ENCODE data around the gene LIG3.
"Not testable (repeated sequence)": the region's sequence is repeated elsewhere in the genome, so short reads cannot be mapped to it uniquely, and the experiment has no call there.

Gene LIG3

GRCh38 chr17:35038453-35038852 is 58.1 kb downstream of the LIG3 start:
- Histone ChIP-seq H3K4me3 (no peak overlapping the region), H3K36me3 (replicated peaks) (no peaks in the 10 kb centered on the region), H3K27me3 (ENCODE audit: low read depth) (no peaks in the 10 kb centered on the region), H3K4me1 (no peaks in the 10 kb centered on the region), H3K9me3 (no peaks in the 10 kb centered on the region)
- no peak for DNase-seq (ENCODE audit: low spot score in 2 of 2)
- in situ Hi-C loops (cut with MboI; ENCODE audit: low sequenced_read_pairs) = no loop called here

DNA sequence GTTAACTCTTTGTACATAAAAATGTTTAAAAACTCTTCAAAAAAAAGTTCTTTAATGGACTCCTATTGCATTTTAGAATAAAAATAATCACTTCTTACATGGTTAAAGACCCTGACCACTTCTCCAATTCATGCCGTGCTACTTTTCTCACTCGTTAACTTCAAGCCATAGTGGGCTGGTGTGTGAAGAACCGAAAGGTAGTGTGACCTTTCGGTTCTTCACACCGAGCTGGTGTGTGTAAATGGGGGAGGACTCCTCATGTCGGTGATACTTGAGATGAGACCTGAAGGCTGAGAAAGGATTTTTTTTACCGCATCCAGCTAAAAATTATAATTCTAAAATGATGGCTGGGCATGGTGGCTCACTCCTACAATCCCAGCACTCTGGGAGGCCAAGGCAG is 61.1 kb downstream of the LIG3 start:
- H3K36me3 ChIP-seq (replicated peaks) = no peaks in the 10 kb centered on the region
- H3K4me1 ChIP-seq = peaks cover under 1% of the 10 kb centered on the region; the same call in 1 of the 2 replicates
- no peak for DNase-seq (ENCODE audit: low spot score in 2 of 2)
- in situ Hi-C loops (cut with MboI; ENCODE audit: low sequenced_read_pairs) = no loop called here
- H3K4me3 ChIP-seq = no peak overlapping the region
- no peaks in the 10 kb centered on the region for H3K27me3 ChIP-seq (ENCODE audit: low read depth)
- no peaks in the 10 kb centered on the region for H3K9me3 ChIP-seq

DNA sequence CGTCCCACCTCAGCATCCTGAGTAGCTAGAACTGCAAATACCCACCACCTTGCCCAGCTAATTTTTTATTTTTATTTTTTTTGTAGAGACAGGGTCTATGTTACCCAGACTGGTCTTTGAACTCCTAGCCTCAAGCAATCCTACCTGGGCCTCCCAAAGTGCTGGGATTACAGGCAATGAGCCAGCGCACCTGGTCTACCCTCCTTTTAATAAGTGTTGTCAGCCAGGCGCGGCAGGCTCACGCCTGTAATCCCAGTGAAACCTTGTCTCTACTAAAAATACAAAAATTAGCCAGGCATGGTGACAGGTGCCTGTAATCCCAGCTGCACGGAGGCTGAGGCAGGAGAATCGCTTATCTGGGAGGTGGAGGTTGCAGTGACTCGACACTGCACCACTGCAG is 63.9 kb downstream of the LIG3 start:
- Histone ChIP-seq H3K36me3 (replicated peaks) (no peaks in the 10 kb centered on the region), H3K27me3 (ENCODE audit: low read depth) (no peaks in the 10 kb centered on the region), H3K4me1 (peaks cover 10% of the 10 kb centered on the region), H3K9me3 (no peaks in the 10 kb centered on the region), H3K4me3 (no peak overlapping the region)
- no peak for DNase-seq (ENCODE audit: low spot score in 2 of 2)
- in situ Hi-C loops (cut with MboI; ENCODE audit: low sequenced_read_pairs) = no loop called here

DNA sequence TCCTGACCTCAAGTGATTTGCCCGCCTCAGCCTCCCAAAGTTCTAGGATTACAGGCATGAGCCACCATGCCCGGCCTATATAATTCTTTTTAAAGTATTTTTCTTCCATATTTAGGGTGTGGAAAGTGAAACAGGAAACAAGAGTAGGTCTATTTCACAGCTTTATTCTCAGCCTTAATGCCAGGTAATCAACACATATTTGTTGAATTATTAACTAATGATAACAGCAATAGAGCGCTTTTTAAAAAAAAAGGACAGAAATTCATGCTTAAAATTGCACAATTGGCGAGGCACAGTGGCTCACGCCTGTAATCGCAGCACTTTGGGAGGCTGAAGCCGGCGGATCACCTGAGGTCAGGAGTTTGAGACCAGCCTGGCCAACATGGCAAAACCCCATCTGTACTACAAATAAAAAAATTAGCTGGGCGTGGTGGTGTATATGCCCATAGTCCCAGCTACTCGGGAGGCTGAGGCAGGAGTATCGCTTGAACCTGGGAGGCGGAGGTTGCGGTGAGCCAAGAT is 65.2 kb downstream of the LIG3 start:
- H3K27me3 ChIP-seq (ENCODE audit: low read depth); H3K9me3 ChIP-seq; H3K4me3 ChIP-seq; in situ Hi-C loops (cut with MboI; ENCODE audit: low sequenced_read_pairs); DNase-seq (ENCODE audit: low spot score in 2 of 2); H3K36me3 ChIP-seq (replicated peaks): not testable (repeated sequence)
- H3K4me1 ChIP-seq = peaks cover 10% of the 10 kb centered on the region

DNA sequence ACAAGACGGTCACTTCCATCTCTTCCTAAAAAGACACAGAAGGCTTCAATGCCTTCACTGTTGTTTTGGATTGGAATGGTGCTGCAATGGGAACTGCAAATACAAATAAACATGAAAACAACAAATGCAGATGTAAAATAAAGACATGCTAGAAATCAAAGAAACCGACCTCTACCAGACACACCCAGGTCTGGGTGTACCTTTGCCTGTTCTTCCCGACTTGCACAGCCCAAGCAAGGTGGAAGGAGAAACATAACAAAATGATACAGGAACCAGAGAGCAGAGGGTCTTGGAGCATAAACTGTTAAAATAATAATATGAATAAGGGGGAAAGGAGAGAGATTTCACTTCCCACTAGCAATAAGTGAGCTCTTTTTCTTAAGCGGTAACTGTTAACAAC is 65.9 kb downstream of the LIG3 start:
- Histone ChIP-seq H3K36me3 (replicated peaks) (no peaks in the 10 kb centered on the region), H3K9me3 (no peaks in the 10 kb centered on the region), H3K27me3 (ENCODE audit: low read depth) (no peaks in the 10 kb centered on the region), H3K4me1 (peaks cover 10% of the 10 kb centered on the region), H3K4me3 (no peak overlapping the region)
- in situ Hi-C loops (cut with MboI; ENCODE audit: low sequenced_read_pairs) = no loop called here
- DNase-seq (ENCODE audit: low spot score in 2 of 2) = no peak

GRCh38 chr17:35046740-35047283 is 66.5 kb downstream of the LIG3 start:
- peak; percentile 29 to 41 for DNase-seq (ENCODE audit: low spot score in 2 of 2)
- Histone ChIP-seq H3K9me3 (no peaks in the 10 kb centered on the region), H3K36me3 (replicated peaks) (no peaks in the 10 kb centered on the region), H3K4me1 (peaks cover 10% of the 10 kb centered on the region), H3K4me3 (no peak overlapping the region), H3K27me3 (ENCODE audit: low read depth) (no peaks in the 10 kb centered on the region)
- in situ Hi-C loops (cut with MboI; ENCODE audit: low sequenced_read_pairs) = no loop called here

GRCh38 chr17:35048685-35049379 is 68.5 kb downstream of the LIG3 start:
- DNase-seq (ENCODE audit: low spot score in 2 of 2) = no peak
- in situ Hi-C loops (cut with MboI; ENCODE audit: low sequenced_read_pairs) = no loop called here
- H3K27me3 ChIP-seq (ENCODE audit: low read depth) = no peaks in the 10 kb centered on the region
- H3K4me3 ChIP-seq = no peak overlapping the region
- H3K4me1 ChIP-seq = peaks cover 16% of the 10 kb centered on the region
- no peaks in the 10 kb centered on the region for H3K36me3 ChIP-seq (replicated peaks)
- H3K9me3 ChIP-seq = no peaks in the 10 kb centered on the region

GRCh38 chr17:35050170-35050569 is 69.9 kb downstream of the LIG3 start:
- no peak overlapping the region for H3K4me3 ChIP-seq
- DNase-seq (ENCODE audit: low spot score in 2 of 2) = no peak
- no peaks in the 10 kb centered on the region for H3K36me3 ChIP-seq (replicated peaks)
- in situ Hi-C loops (cut with MboI; ENCODE audit: low sequenced_read_pairs) = no loop called here
- H3K4me1 ChIP-seq = peaks cover 17% of the 10 kb centered on the region
- H3K9me3 ChIP-seq = no peaks in the 10 kb centered on the region
- no peaks in the 10 kb centered on the region for H3K27me3 ChIP-seq (ENCODE audit: low read depth)

GRCh38 chr17:35051183-35051578 is 70.9 kb downstream of the LIG3 start:
- in situ Hi-C loops (cut with MboI; ENCODE audit: low sequenced_read_pairs) = no loop called here
- Histone ChIP-seq H3K4me1 (peaks cover 17% of the 10 kb centered on the region), H3K9me3 (no peaks in the 10 kb centered on the region), H3K36me3 (replicated peaks) (no peaks in the 10 kb centered on the region), H3K4me3 (no peak overlapping the region), H3K27me3 (ENCODE audit: low read depth) (no peaks in the 10 kb centered on the region)
- no peak for DNase-seq (ENCODE audit: low spot score in 2 of 2)

DNA sequence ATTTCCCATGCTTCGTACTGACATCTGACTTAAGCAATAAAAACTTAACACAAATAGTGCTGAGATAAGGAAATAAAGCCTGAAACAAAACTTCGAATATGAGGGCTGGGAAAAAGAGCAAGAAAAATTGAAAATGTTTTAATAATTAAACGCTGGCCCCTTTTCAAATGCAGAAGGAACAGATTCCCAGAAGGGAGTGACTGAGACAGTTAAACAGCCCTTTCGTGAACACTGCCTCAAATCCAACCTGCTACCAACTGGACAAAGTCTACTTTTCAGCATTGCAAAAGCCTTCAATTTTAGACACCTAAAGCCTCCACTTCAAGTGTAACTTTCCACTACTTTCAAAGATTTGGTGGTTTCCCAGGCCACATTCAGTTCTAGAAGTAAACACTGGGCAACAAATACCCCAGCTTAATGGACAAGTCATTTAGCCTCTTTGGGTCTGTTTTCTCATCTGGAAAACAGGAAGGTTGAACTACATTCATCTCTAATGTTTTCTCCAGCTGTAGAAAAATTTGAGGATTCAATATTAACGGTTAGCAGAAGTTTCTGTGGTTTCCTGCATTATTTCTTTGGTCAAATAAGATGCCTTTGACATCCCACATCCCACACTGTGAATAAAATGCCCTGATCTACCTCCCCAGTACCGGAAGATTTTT is 71.4 kb downstream of the LIG3 start:
- Histone ChIP-seq H3K4me3 (no peak overlapping the region), H3K27me3 (ENCODE audit: low read depth) (no peaks in the 10 kb centered on the region), H3K36me3 (replicated peaks) (no peaks in the 10 kb centered on the region), H3K4me1 (peaks cover 15% of the 10 kb centered on the region), H3K9me3 (no peaks in the 10 kb centered on the region)
- DNase-seq (ENCODE audit: low spot score in 2 of 2) = no peak
- in situ Hi-C loops (cut with MboI; ENCODE audit: low sequenced_read_pairs) = no loop called here

- Histone ChIP-seq H3K4me1 (peaks cover 10% of the 10 kb centered on the region), H3K4me3 (no peak overlapping the region), H3K9me3 (no peaks in the 10 kb centered on the region), H3K36me3 (replicated peaks) (no peaks in the 10 kb centered on the region), H3K27me3 (ENCODE audit: low read depth) (no peaks in the 10 kb centered on the region)
- in situ Hi-C loops (cut with MboI; ENCODE audit: low sequenced_read_pairs) = no loop called here
- no peak for DNase-seq (ENCODE audit: low spot score in 2 of 2)
Measured at GRCh38 chr17:35052241-35052610, 71.9 kb downstream of the LIG3 start.

DNA sequence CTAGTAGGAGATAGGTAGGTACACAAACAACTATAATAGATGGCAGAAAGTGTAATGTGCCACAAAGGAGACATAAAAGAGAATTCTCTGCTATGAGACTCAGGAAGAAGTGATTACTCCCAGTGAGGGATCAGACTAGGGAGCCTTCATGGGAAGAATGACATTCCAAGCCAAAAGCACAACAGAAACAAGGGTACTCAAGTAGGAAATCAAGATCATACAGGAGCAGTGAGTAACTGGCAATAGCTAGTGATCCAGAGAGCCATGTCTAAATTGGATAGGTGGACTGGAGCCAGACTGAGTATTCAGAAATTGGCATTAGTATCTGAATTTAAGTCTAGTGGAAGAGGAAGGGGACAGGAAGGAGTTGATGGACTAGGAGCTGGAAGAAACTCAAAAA is 72.5 kb downstream of the LIG3 start:
- H3K36me3 ChIP-seq (replicated peaks) = no peaks in the 10 kb centered on the region
- DNase-seq (ENCODE audit: low spot score in 2 of 2) = no peak
- no peaks in the 10 kb centered on the region for H3K27me3 ChIP-seq (ENCODE audit: low read depth)
- H3K9me3 ChIP-seq = no peaks in the 10 kb centered on the region
- no peak overlapping the region for H3K4me3 ChIP-seq
- H3K4me1 ChIP-seq = peaks cover 7% of the 10 kb centered on the region; the same call in 1 of the 2 replicates
- in situ Hi-C loops (cut with MboI; ENCODE audit: low sequenced_read_pairs) = no loop called here

DNA sequence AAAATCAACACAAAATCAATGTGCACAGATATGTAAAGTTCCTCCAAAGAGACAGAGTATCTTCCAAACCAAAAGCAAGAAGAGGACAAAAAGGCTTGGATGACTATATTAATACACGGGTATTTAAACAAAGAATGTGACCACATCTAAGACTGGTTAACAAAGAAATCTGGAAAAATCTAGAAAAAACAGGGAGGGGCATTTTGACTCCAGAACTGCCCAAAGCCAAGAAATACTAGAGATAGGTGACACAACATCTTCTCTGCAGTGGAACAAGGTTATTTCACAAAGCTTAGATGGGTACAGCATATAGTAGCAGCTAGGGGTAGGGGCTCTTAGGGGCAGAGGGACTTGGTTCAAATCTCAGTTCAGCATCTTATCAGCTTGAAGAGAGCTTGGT is 72.9 kb downstream of the LIG3 start:
- Histone ChIP-seq H3K36me3 (replicated peaks) (no peaks in the 10 kb centered on the region), H3K4me3 (no peak overlapping the region), H3K4me1 (peaks cover 7% of the 10 kb centered on the region; the same call in 1 of the 2 replicates), H3K27me3 (ENCODE audit: low read depth) (no peaks in the 10 kb centered on the region), H3K9me3 (no peaks in the 10 kb centered on the region)
- no peak for DNase-seq (ENCODE audit: low spot score in 2 of 2)
- in situ Hi-C loops (cut with MboI; ENCODE audit: low sequenced_read_pairs) = no loop called here

DNA sequence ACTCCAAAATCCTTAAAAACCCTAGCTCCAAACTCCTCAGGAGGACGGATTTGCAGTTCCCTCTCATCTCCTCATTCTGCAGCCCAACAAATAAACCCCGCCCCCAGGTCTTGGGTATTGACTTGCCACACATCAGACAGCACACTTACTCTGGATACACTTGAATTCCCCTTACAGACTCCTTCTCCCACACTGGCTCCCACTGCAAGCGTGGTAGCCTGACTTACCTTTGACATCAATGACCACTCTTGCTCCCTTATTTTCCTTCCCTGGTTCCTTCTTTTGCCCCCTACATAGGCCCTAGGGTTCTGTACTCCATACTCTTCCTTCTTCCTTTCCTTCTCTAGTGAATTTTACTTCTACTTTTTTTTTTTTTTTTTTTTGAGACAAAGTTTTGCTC is 75.7 kb downstream of the LIG3 start:
- Histone ChIP-seq H3K4me3 (no peak overlapping the region), H3K36me3 (replicated peaks) (no peaks in the 10 kb centered on the region), H3K27me3 (ENCODE audit: low read depth) (no peaks in the 10 kb centered on the region), H3K4me1 (peaks cover 7% of the 10 kb centered on the region; the same call in 1 of the 2 replicates), H3K9me3 (no peaks in the 10 kb centered on the region)
- in situ Hi-C loops (cut with MboI; ENCODE audit: low sequenced_read_pairs) = no loop called here
- DNase-seq (ENCODE audit: low spot score in 2 of 2) = peak in 1 of 2 experiments; percentile 16

Data from HAP-1 (cell line).